ENCODE measurements around the gene AMH. TPM values are rescaled to one million over a fixed set of nuclear protein-coding genes. Genes with fewer than 3 reads are reported as not detected.

AMH gene
- polyA plus RNA-seq, 1 donor (not counting 4 experiments of a cell fraction or from before 2014, with no cell fraction given) = 0.07 TPM

- H3K79me2 ChIP-seq (ENCODE audit: control insufficient read depth, insufficient read depth, low read length) = no peaks in the 10 kb centered on the region
- FAIRE-seq = no peak
- H3K36me3 ChIP-seq (ENCODE audit: control insufficient read depth in 2 of 2, extremely low read depth in 1 of 2, insufficient read depth in 2 of 2, low read length in 2 of 2) = peaks cover 20 to 30% of the 10 kb centered on the region in 2 experiments
These were observed 23.6 kb upstream of the AMH start for GRCh38 chr19:2225415-2226050.

GRCh38 chr19:2226051-2226839, 22.9 kb upstream of the AMH start:
- dilution Hi-C loops (cut with MboI; ENCODE audit: extremely low pct_ligation_motif_present, low sequenced_read_pairs) = no loop called here
- H3K9me1 ChIP-seq (ENCODE audit: control insufficient read depth, extremely low read depth, insufficient read depth, low read length) = no peaks in the 10 kb centered on the region
- no peaks in the 10 kb centered on the region for H3K4me1 ChIP-seq (ENCODE audit: control insufficient read depth, extremely low read depth, insufficient read depth, low read length)
- no peak overlapping the region for H3K9ac ChIP-seq (ENCODE audit: control insufficient read depth, extremely low read depth, insufficient read depth, low read length)
- H3K4me2 ChIP-seq (ENCODE audit: control insufficient read depth, extremely low read depth, insufficient read depth, low read depth, low read length) = no peak overlapping the region
- H3K27ac ChIP-seq (ENCODE audit: control insufficient read depth, insufficient read depth, low read length) = no peak overlapping the region
- H2AFZ ChIP-seq (ENCODE audit: control insufficient read depth, low read length) = no peak overlapping the region
- H3K4me3 ChIP-seq (ENCODE audit: control insufficient read depth in 2 of 3, extremely low read depth in 1 of 3, insufficient read depth in 2 of 3, low read depth in 1 of 3, low read length in 3 of 3) = no peak overlapping the region
- H3K27me3 ChIP-seq (ENCODE audit: control insufficient read depth, extremely low read depth, insufficient read depth, low read length) = no peaks in the 10 kb centered on the region
- peaks cover 22 to 32% of the 10 kb centered on the region in 2 experiments for H3K36me3 ChIP-seq (ENCODE audit: control insufficient read depth in 2 of 2, extremely low read depth in 1 of 2, insufficient read depth in 2 of 2, low read length in 2 of 2)
- H3K9me3 ChIP-seq (ENCODE audit: control insufficient read depth, low read depth, low read length) = no peaks in the 10 kb centered on the region
- DNase-seq (ENCODE audit: low read depth, low spot score) (no peak), FAIRE-seq (no peak)
- H3K79me2 ChIP-seq (ENCODE audit: control insufficient read depth, insufficient read depth, low read length) = no peaks in the 10 kb centered on the region
- peaks cover 7% of the 10 kb centered on the region for H4K20me1 ChIP-seq (ENCODE audit: control insufficient read depth, extremely low read depth, insufficient read depth, low read length)
- TF ChIP-seq CTCF (optimal IDR thresholded peaks at IDR 0.05 in 1 of 3, IDR thresholded peaks at IDR 0.05 in 1 of 3, conservative IDR thresholded peaks at IDR 0.05 in 1 of 3; ENCODE audit: extremely low read depth in 1 of 3, insufficient read depth in 2 of 3, low read length in 3 of 3) (no peak), EZH2 (IDR thresholded peaks at IDR 0.05; ENCODE audit: low read length) (no peak)

More at GRCh38 chr19:2225415-2226050, 23.6 kb upstream of the AMH start:
- H3K9me3 ChIP-seq (ENCODE audit: control insufficient read depth, low read depth, low read length) = no peaks in the 10 kb centered on the region
- dilution Hi-C loops (cut with MboI; ENCODE audit: extremely low pct_ligation_motif_present, low sequenced_read_pairs) = no loop called here
- no peaks in the 10 kb centered on the region for H3K9me1 ChIP-seq (ENCODE audit: control insufficient read depth, extremely low read depth, insufficient read depth, low read length)
- H3K4me2 ChIP-seq (ENCODE audit: control insufficient read depth, extremely low read depth, insufficient read depth, low read depth, low read length) = no peak overlapping the region
- H3K4me1 ChIP-seq (ENCODE audit: control insufficient read depth, extremely low read depth, insufficient read depth, low read length) = no peaks in the 10 kb centered on the region
- H3K27me3 ChIP-seq (ENCODE audit: control insufficient read depth, extremely low read depth, insufficient read depth, low read length) = no peaks in the 10 kb centered on the region
- peaks cover 7% of the 10 kb centered on the region for H4K20me1 ChIP-seq (ENCODE audit: control insufficient read depth, extremely low read depth, insufficient read depth, low read length)
- no peak overlapping the region for H3K4me3 ChIP-seq (ENCODE audit: control insufficient read depth in 2 of 3, extremely low read depth in 1 of 3, insufficient read depth in 2 of 3, low read depth in 1 of 3, low read length in 3 of 3)
- H3K9ac ChIP-seq (ENCODE audit: control insufficient read depth, extremely low read depth, insufficient read depth, low read length) = no peak overlapping the region
- DNase-seq (ENCODE audit: low read depth, low spot score) = no peak
- no peak overlapping the region for H2AFZ ChIP-seq (ENCODE audit: control insufficient read depth, low read length)
- H3K27ac ChIP-seq (ENCODE audit: control insufficient read depth, insufficient read depth, low read length) = no peak overlapping the region
- TF ChIP-seq EZH2 (IDR thresholded peaks at IDR 0.05; ENCODE audit: low read length) = no peak
- TF ChIP-seq CTCF (optimal IDR thresholded peaks at IDR 0.05 in 1 of 3, IDR thresholded peaks at IDR 0.05 in 1 of 3, conservative IDR thresholded peaks at IDR 0.05 in 1 of 3; ENCODE audit: extremely low read depth in 1 of 3, insufficient read depth in 2 of 3, low read length in 3 of 3) = no peak

All from keratinocyte (primary cell).